NB4 (cell line): ENCODE results near the gene PGGHG.
"Not testable (repeated sequence)": the region's sequence is repeated elsewhere in the genome, so short reads cannot be mapped to it uniquely, and the experiment has no call there.

ENCODE experiments used
- DNase-seq: peaks from one replicate; pipeline ENCODE4 v3.0.0; 2010; ENCODE audit warnings: low read depth
- H3K4me3 ChIP-seq: one replicate; pipeline ENCODE4 v1.5.1; 2011; ENCODE audit warnings: mild to moderate bottlenecking, low read depth, low read length, moderate library complexity
- MYC ChIP-seq: IDR thresholded peaks from 2 replicates; pipeline ENCODE4 v1.6.1; 2011; ENCODE audit warnings: low read depth, low read length
- POLR2A ChIP-seq: IDR thresholded peaks from 2 replicates; pipeline ENCODE4 v1.6.1; 2011; ENCODE audit warnings: mild to moderate bottlenecking; ENCODE audit not compliant: insufficient read length; ENCODE audit errors: extremely low read depth
- TF ChIP-seq, protein P1 (sequence below): IDR thresholded peaks from 2 replicates; pipeline ENCODE4 v1.6.1; 2011; ENCODE audit warnings: low read depth, low read length
- TF ChIP-seq, protein P2 (sequence below): IDR thresholded peaks from one replicate; pipeline ENCODE4 v1.5.1; 2012; ENCODE audit warnings: low read depth, low read length

PGGHG gene

GRCh38 chr11:325796-326591, 37.1 kb downstream of the PGGHG start:
- no peak overlapping the region for H3K4me3 ChIP-seq
- DNase-seq, result no peak
- TF ChIP-seq, protein P1, sequence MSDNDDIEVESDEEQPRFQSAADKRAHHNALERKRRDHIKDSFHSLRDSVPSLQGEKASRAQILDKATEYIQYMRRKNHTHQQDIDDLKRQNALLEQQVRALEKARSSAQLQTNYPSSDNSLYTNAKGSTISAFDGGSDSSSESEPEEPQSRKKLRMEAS, result no peak
- no peak for TF ChIP-seq POLR2A
- TF ChIP-seq MYC, result no peak
- TF ChIP-seq, protein P2, sequence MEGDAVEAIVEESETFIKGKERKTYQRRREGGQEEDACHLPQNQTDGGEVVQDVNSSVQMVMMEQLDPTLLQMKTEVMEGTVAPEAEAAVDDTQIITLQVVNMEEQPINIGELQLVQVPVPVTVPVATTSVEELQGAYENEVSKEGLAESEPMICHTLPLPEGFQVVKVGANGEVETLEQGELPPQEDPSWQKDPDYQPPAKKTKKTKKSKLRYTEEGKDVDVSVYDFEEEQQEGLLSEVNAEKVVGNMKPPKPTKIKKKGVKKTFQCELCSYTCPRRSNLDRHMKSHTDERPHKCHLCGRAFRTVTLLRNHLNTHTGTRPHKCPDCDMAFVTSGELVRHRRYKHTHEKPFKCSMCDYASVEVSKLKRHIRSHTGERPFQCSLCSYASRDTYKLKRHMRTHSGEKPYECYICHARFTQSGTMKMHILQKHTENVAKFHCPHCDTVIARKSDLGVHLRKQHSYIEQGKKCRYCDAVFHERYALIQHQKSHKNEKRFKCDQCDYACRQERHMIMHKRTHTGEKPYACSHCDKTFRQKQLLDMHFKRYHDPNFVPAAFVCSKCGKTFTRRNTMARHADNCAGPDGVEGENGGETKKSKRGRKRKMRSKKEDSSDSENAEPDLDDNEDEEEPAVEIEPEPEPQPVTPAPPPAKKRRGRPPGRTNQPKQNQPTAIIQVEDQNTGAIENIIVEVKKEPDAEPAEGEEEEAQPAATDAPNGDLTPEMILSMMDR, result no peak

GRCh38 chr11:326592-326841, 37.6 kb downstream of the PGGHG start:
- no peak for TF ChIP-seq MYC
- TF ChIP-seq, protein P2, result no peak
- TF ChIP-seq, protein P1, result no peak
- TF ChIP-seq POLR2A, result no peak

DNA sequence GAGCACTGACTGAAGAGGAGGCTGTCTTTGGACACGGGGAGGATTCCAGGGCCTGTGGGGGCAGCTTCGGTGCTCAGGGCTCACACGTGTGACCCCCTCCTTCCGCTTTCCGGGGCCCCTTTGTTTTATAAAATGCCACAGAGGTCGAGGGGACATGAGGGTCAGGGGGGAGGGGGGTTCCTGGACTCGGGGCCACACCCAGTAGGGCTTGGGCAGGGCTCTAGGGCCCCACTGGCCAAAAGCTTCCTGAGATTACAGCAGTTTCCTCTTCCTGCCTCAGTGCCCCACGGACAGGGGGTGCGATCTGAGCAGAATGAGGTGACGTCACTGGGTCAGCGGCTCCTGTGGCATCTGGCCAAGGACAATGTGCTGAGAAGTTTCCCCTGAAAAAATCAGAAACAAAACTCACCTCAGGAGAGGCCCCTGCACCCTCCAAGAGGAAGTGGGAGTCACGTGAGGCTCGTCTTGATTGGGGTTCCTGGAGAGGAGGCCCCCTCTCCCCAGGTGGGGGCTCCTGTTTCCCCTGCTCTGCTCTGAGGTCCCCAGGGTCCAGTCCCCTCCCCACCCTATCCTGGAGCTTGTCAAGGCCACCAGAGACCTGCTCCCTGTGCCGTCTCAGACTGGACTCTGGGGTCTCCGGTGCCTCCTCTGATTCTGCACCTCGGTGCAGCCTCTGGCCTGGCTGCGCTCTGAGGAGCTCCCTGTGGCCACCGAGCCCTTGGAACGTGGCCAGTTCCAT, 38.1 kb downstream of the PGGHG start:
- H3K4me3 ChIP-seq, result no peak overlapping the region
- TF ChIP-seq POLR2A, result no peak
- TF ChIP-seq, protein P1, result peak; percentile 67
- peak; percentile 34; the same call in 1 of the 2 replicates for TF ChIP-seq MYC
- DNase-seq, result peak; percentile 83

More at GRCh38 chr11:326592-326841, 37.6 kb downstream of the PGGHG start:
- no peak for DNase-seq
- no peak overlapping the region for H3K4me3 ChIP-seq

DNA sequence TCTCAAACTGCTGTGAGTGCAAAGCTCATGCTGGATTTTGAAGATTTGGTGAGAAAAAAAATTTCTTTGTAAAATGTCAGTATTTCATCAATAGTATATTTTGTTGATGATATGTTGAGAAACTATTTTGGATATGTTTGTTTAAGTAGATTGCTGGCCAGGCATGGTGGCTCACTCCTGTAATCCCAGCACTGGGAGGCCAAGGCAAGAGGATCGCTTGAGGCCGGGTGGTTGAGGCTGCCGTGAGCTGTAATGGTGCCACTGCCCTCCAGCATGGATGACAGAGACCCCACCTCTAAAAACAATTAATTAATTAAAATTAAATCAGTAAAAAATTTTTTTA, 38.6 kb downstream of the PGGHG start:
- no peak overlapping the region for H3K4me3 ChIP-seq
- no peak for DNase-seq
- TF ChIP-seq, protein P1, result no peak
- TF ChIP-seq POLR2A (no peak), MYC (no peak)
- TF ChIP-seq, protein P2, result no peak

GRCh38 chr11:328012-328411, 39.1 kb downstream of the PGGHG start:
- H3K4me3 ChIP-seq, result no peak overlapping the region
- TF ChIP-seq POLR2A (no peak), MYC (no peak)
- TF ChIP-seq, protein P2, result no peak
- TF ChIP-seq, protein P1, result no peak
- no peak for DNase-seq

DNA sequence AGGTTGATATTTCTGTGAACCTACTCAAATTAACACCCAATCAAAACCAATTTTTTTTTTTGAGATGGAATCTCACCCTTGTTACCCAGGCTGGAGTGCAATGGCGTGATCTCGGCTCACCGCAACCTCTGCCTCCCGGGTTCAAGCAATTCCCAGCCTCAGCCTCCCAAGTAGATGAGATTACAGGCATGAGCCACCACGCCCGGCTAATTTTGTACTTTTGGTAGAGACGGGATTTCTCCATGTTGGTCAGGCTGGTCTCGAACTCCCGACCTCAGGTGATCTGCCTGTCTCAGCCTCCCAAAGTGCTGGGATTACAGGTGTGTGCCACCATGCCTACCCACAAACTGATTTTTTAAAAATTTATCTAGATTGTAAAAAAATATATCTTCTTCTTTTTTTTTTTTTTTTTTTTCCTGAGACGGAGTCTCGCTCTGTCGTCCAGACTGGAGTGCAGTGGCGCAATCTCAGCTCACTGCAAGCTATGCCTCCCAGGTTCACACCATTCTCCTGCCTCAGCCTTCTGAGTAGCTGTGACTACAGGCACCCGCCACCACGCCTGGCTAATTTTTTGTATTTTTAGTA, 39.7 kb downstream of the PGGHG start:
- H3K4me3 ChIP-seq, DNase-seq: not testable (repeated sequence)
